Retinal pigment epithelial cell (primary cell): ENCODE measurements around the gene PRSS22.

Experiments
- DNase-seq: peaks from one replicate; pipeline ENCODE4 v3.0.0-alpha.2; 2010; ENCODE audit warnings: low read depth
- H3K4me3 ChIP-seq: 2 replicates; pipeline ENCODE4 v1.5.1; 2011; ENCODE audit warnings: mild to moderate bottlenecking, low read length, control low read depth, moderate library complexity
- CTCF ChIP-seq: conservative IDR thresholded peaks from 2 replicates; pipeline ENCODE4 v1.5.1; 2011; ENCODE audit warnings: low read depth, low read length, control low read depth, inconsistent platforms

Gene PRSS22

GRCh38 chr16:2827374-2827791 lies 30.6 kb downstream of the PRSS22 start:
- DNase-seq = no peak
- H3K4me3 ChIP-seq = no peak overlapping the region
- no peak for TF ChIP-seq CTCF

GRCh38 chr16:2826591-2827373 lies 31.2 kb downstream of the PRSS22 start:
- TF ChIP-seq CTCF = no peak
- no peak overlapping the region for H3K4me3 ChIP-seq

GRCh38 chr16:2825906-2826305 lies 32.1 kb downstream of the PRSS22 start:
- no peak for DNase-seq
- H3K4me3 ChIP-seq = no peak overlapping the region
- TF ChIP-seq CTCF = no peak

More at GRCh38 chr16:2826591-2827373, 31.2 kb downstream of the PRSS22 start:
- no peak for DNase-seq

GRCh38 chr16:2825049-2825742 lies 32.8 kb downstream of the PRSS22 start:
- TF ChIP-seq CTCF = no peak
- no peak for DNase-seq
- H3K4me3 ChIP-seq = no peak overlapping the region

GRCh38 chr16:2824626-2825025 lies 33.3 kb downstream of the PRSS22 start:
- no peak overlapping the region for H3K4me3 ChIP-seq
- no peak for TF ChIP-seq CTCF
- no peak for DNase-seq

GRCh38 chr16:2822496-2822895 lies 35.5 kb downstream of the PRSS22 start:
- no peak overlapping the region for H3K4me3 ChIP-seq
- no peak for TF ChIP-seq CTCF
- DNase-seq = no peak

GRCh38 chr16:2822158-2822495 lies 35.8 kb downstream of the PRSS22 start:
- H3K4me3 ChIP-seq = no peak overlapping the region
- TF ChIP-seq CTCF = no peak
- DNase-seq = no peak
